Measurements from ENCODE around the gene RNF220. TPM values are rescaled to one million over a fixed set of nuclear protein-coding genes. Genes with fewer than 3 reads are reported as not detected.

The RNF220 gene
- total RNA-seq, 4 donors from 2014 or later, result 53.5 to 112 (median 61.9) TPM

- TF ChIP-seq CTCF (IDR thresholded peaks at IDR 0.05; ENCODE audit: low read depth), result no peak
These were observed 144.5 kb downstream of the RNF220 start for GRCh38 chr1:44549510-44549909.

- no peak for TF ChIP-seq CTCF (IDR thresholded peaks at IDR 0.05; ENCODE audit: low read depth)
These were observed 148.2 kb downstream of the RNF220 start for GRCh38 chr1:44553127-44553758.

- no peak for TF ChIP-seq CTCF (IDR thresholded peaks at IDR 0.05; ENCODE audit: low read depth)
These were observed 148.7 kb downstream of the RNF220 start for GRCh38 chr1:44553771-44554170.

GRCh38 chr1:44554706-44555105 lies 149.7 kb downstream of the RNF220 start:
- TF ChIP-seq CTCF (IDR thresholded peaks at IDR 0.05; ENCODE audit: low read depth), result no peak

- no peak for TF ChIP-seq CTCF (IDR thresholded peaks at IDR 0.05; ENCODE audit: low read depth)
These were observed 152.7 kb downstream of the RNF220 start for GRCh38 chr1:44557778-44558177.

- TF ChIP-seq CTCF (IDR thresholded peaks at IDR 0.05; ENCODE audit: low read depth), result no peak
These were observed 153.8 kb downstream of the RNF220 start for GRCh38 chr1:44558883-44559282.

GRCh38 chr1:44559330-44559729 lies 154.3 kb downstream of the RNF220 start:
- no peak for TF ChIP-seq CTCF (IDR thresholded peaks at IDR 0.05; ENCODE audit: low read depth)
